ENCODE results near the gene DYNLT1. TPM values are rescaled to one million over a fixed set of nuclear protein-coding genes. Genes with fewer than 3 reads are reported as not detected.
"Not testable (repeated sequence)": the region's sequence is repeated elsewhere in the genome, so short reads cannot be mapped to it uniquely, and the experiment has no call there.

Gene DYNLT1
- total RNA-seq, 1 donor = 96.8 TPM

- no peak overlapping the region for H3K4me3 ChIP-seq (ENCODE audit: low read length)
- no peaks in the 10 kb centered on the region for H3K27me3 ChIP-seq (ENCODE audit: insufficient read depth, low read length)
- H3K9me3 ChIP-seq (ENCODE audit: low read depth, low read length) = no peaks in the 10 kb centered on the region
- no peaks in the 10 kb centered on the region for H3K4me1 ChIP-seq (ENCODE audit: insufficient read depth, low read length)
Measured at GRCh38 chr6:158607411-158608170, 37.0 kb downstream of the DYNLT1 start.

- Histone ChIP-seq H3K4me1 (ENCODE audit: insufficient read depth, low read length) (no peaks in the 10 kb centered on the region), H3K9me3 (ENCODE audit: low read depth, low read length) (no peaks in the 10 kb centered on the region), H3K4me3 (ENCODE audit: low read length) (no peak overlapping the region)
Measured at GRCh38 chr6:158606935-158607334, 37.6 kb downstream of the DYNLT1 start.

GRCh38 chr6:158606011-158606410 is 38.5 kb downstream of the DYNLT1 start:
- H3K9me3 ChIP-seq (ENCODE audit: low read depth, low read length); H3K4me1 ChIP-seq (ENCODE audit: insufficient read depth, low read length); H3K27me3 ChIP-seq (ENCODE audit: insufficient read depth, low read length); H3K4me3 ChIP-seq (ENCODE audit: low read length): not testable (repeated sequence)

More at GRCh38 chr6:158606935-158607334, 37.6 kb downstream of the DYNLT1 start:
- H3K27me3 ChIP-seq (ENCODE audit: insufficient read depth, low read length) = no peaks in the 10 kb centered on the region

- H3K27me3 ChIP-seq (ENCODE audit: insufficient read depth, low read length) = no peaks in the 10 kb centered on the region
- H3K4me3 ChIP-seq (ENCODE audit: low read length) = no peak overlapping the region
- no peaks in the 10 kb centered on the region for H3K9me3 ChIP-seq (ENCODE audit: low read depth, low read length)
- no peaks in the 10 kb centered on the region for H3K4me1 ChIP-seq (ENCODE audit: insufficient read depth, low read length)
Measured at GRCh38 chr6:158605266-158605878, 39.2 kb downstream of the DYNLT1 start.

- Histone ChIP-seq H3K4me1 (ENCODE audit: insufficient read depth, low read length) (no peaks in the 10 kb centered on the region), H3K4me3 (ENCODE audit: low read length) (no peak overlapping the region), H3K9me3 (ENCODE audit: low read depth, low read length) (no peaks in the 10 kb centered on the region), H3K27me3 (ENCODE audit: insufficient read depth, low read length) (no peaks in the 10 kb centered on the region)
Measured at GRCh38 chr6:158604048-158604406, 40.5 kb downstream of the DYNLT1 start.

- Histone ChIP-seq H3K4me1 (ENCODE audit: insufficient read depth, low read length) (no peaks in the 10 kb centered on the region), H3K27me3 (ENCODE audit: insufficient read depth, low read length) (no peaks in the 10 kb centered on the region), H3K9me3 (ENCODE audit: low read depth, low read length) (no peaks in the 10 kb centered on the region), H3K4me3 (ENCODE audit: low read length) (no peak overlapping the region)
Measured at GRCh38 chr6:158603261-158604047, 41.1 kb downstream of the DYNLT1 start.

GRCh38 chr6:158599635-158600034 is 44.9 kb downstream of the DYNLT1 start:
- Histone ChIP-seq H3K9me3 (ENCODE audit: low read depth, low read length) (no peaks in the 10 kb centered on the region), H3K4me1 (ENCODE audit: insufficient read depth, low read length) (no peaks in the 10 kb centered on the region), H3K27me3 (ENCODE audit: insufficient read depth, low read length) (no peaks in the 10 kb centered on the region), H3K4me3 (ENCODE audit: low read length) (no peak overlapping the region)

GRCh38 chr6:158597565-158597964 is 47.0 kb downstream of the DYNLT1 start:
- H3K9me3 ChIP-seq (ENCODE audit: low read depth, low read length) = no peaks in the 10 kb centered on the region
- no peak overlapping the region for H3K4me3 ChIP-seq (ENCODE audit: low read length)
- H3K4me1 ChIP-seq (ENCODE audit: insufficient read depth, low read length) = no peaks in the 10 kb centered on the region
- H3K27me3 ChIP-seq (ENCODE audit: insufficient read depth, low read length) = no peaks in the 10 kb centered on the region

GRCh38 chr6:158596861-158597260 is 47.7 kb downstream of the DYNLT1 start:
- no peaks in the 10 kb centered on the region for H3K9me3 ChIP-seq (ENCODE audit: low read depth, low read length)

GRCh38 chr6:158595223-158595622 is 49.3 kb downstream of the DYNLT1 start:
- H3K9me3 ChIP-seq (ENCODE audit: low read depth, low read length) = no peaks in the 10 kb centered on the region
- H3K27me3 ChIP-seq (ENCODE audit: insufficient read depth, low read length) = no peaks in the 10 kb centered on the region
- no peak overlapping the region for H3K4me3 ChIP-seq (ENCODE audit: low read length)
- H3K4me1 ChIP-seq (ENCODE audit: insufficient read depth, low read length) = no peaks in the 10 kb centered on the region

More at GRCh38 chr6:158596861-158597260, 47.7 kb downstream of the DYNLT1 start:
- no peaks in the 10 kb centered on the region for H3K4me1 ChIP-seq (ENCODE audit: insufficient read depth, low read length)
- H3K4me3 ChIP-seq (ENCODE audit: low read length) = no peak overlapping the region
- H3K27me3 ChIP-seq (ENCODE audit: insufficient read depth, low read length) = no peaks in the 10 kb centered on the region

GRCh38 chr6:158593670-158594069 is 50.9 kb downstream of the DYNLT1 start:
- Histone ChIP-seq H3K9me3 (ENCODE audit: low read depth, low read length) (no peaks in the 10 kb centered on the region), H3K4me1 (ENCODE audit: insufficient read depth, low read length) (no peaks in the 10 kb centered on the region), H3K4me3 (ENCODE audit: low read length) (no peak overlapping the region), H3K27me3 (ENCODE audit: insufficient read depth, low read length) (no peaks in the 10 kb centered on the region)

GRCh38 chr6:158591810-158592209 is 52.7 kb downstream of the DYNLT1 start:
- Histone ChIP-seq H3K4me3 (ENCODE audit: low read length) (no peak overlapping the region), H3K27me3 (ENCODE audit: insufficient read depth, low read length) (no peaks in the 10 kb centered on the region), H3K4me1 (ENCODE audit: insufficient read depth, low read length) (no peaks in the 10 kb centered on the region), H3K9me3 (ENCODE audit: low read depth, low read length) (no peaks in the 10 kb centered on the region)

GRCh38 chr6:158591134-158591809 is 53.3 kb downstream of the DYNLT1 start:
- Histone ChIP-seq H3K9me3 (ENCODE audit: low read depth, low read length) (no peaks in the 10 kb centered on the region), H3K4me1 (ENCODE audit: insufficient read depth, low read length) (no peaks in the 10 kb centered on the region), H3K27me3 (ENCODE audit: insufficient read depth, low read length) (no peaks in the 10 kb centered on the region), H3K4me3 (ENCODE audit: low read length) (no peak overlapping the region)

GRCh38 chr6:158589366-158589765 is 55.2 kb downstream of the DYNLT1 start:
- Histone ChIP-seq H3K27me3 (ENCODE audit: insufficient read depth, low read length) (no peaks in the 10 kb centered on the region), H3K4me3 (ENCODE audit: low read length) (no peak overlapping the region), H3K4me1 (ENCODE audit: insufficient read depth, low read length) (no peaks in the 10 kb centered on the region), H3K9me3 (ENCODE audit: low read depth, low read length) (no peaks in the 10 kb centered on the region)

GRCh38 chr6:158586652-158587051 is 57.9 kb downstream of the DYNLT1 start:
- H3K4me1 ChIP-seq (ENCODE audit: insufficient read depth, low read length) = no peaks in the 10 kb centered on the region
- no peak overlapping the region for H3K4me3 ChIP-seq (ENCODE audit: low read length)
- H3K9me3 ChIP-seq (ENCODE audit: low read depth, low read length) = no peaks in the 10 kb centered on the region
- no peaks in the 10 kb centered on the region for H3K27me3 ChIP-seq (ENCODE audit: insufficient read depth, low read length)
